Medulla oblongata (tissue), 1 donor: Measurements from ENCODE around the gene TNFAIP1.
"Not testable (repeated sequence)": the region's sequence is repeated elsewhere in the genome, so short reads cannot be mapped to it uniquely, and the experiment has no call there.

Source experiments
- DNase-seq: peaks from one replicate; pipeline ENCODE4 v3.0.0-alpha.2; 2015; ENCODE audit errors: extremely low spot score

TNFAIP1 gene

DNA sequence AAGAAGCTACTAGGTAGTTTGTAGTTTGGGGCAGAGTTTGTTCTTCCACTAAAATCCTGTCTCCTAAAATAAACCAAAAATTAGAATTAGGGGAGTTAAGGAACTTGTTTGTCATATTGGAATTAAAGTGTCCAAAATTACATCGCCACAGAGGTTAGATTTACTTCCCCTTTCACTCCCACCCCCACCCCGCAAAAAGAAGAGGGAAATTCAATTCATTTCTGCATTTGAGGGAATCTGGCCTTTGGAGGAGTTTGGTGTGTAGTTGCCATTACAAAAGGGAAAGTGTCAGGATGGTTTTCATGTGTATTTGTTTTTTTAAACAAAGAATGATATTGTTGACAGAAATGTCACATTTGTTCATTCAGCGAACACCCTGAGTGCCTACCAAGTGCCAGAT, 10.8 kb upstream of the TNFAIP1 start:
- DNase-seq: peak; percentile 10

DNA sequence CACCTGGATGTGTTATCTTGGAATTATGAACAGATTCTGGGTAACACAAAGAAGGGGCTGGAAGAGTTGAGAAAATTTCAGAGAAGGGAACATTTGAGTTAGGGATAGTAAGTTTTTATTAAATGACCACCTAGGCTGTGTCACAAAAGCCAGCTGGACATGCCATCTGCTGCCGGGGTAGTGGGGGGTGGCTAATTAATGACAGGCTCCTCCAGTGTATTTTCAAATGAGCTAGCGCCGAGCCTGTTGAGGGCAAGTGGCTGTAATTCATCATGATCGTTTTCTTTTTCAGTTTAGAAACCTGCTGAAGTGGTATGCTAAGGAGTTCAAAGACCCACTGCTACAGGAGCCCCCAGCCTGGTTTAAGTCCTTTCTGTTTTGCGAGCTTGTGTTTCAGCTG, 10.3 kb upstream of the TNFAIP1 start:
- DNase-seq: no peak

DNA sequence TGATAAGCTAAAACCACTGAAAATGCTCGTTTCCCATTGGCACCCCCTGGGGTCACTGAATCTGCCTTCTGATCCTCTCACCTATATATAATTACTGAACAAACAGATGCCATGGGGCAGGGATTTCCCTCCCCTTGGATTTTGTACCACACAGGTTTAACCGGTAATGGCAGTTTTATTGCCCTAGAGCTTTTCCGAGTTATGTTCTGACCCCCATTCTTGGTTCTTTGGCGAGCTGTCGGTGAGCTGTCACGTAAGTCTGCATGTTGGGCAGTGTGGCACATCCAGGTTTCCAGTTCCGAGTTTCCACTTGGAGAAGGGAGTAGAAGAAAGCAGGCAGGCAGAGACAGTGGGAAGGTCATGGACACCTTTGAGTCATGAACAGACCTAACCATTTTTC, 9.4 kb upstream of the TNFAIP1 start:
- DNase-seq: no peak

DNA sequence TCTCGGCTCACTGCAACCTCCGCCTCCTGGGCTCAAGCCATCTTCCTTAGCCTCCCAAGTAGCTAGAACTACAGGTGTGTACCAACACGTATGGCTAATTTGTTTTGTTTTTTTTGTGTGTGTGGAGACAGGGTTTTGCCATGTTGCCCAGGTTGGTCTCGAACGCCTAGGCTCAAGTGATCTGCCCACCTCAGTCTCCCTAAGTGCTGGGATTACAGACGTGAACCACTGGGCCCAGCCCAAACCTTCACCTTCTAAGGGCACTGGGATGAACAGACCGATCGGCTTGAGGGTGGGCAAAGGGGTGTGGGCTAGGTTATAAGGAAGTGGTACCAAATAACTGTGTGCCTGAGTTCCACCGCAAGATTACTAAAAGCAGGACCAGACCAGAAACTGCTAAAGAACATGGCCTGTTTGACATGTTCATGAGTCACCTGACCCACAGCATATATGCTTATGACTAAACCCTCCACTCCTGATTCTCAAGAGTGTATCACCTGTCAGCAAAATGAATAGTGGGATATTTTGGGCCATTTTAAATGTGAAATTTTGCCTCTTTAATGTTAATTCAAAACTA, 8.4 kb upstream of the TNFAIP1 start:
- DNase-seq: no peak

DNA sequence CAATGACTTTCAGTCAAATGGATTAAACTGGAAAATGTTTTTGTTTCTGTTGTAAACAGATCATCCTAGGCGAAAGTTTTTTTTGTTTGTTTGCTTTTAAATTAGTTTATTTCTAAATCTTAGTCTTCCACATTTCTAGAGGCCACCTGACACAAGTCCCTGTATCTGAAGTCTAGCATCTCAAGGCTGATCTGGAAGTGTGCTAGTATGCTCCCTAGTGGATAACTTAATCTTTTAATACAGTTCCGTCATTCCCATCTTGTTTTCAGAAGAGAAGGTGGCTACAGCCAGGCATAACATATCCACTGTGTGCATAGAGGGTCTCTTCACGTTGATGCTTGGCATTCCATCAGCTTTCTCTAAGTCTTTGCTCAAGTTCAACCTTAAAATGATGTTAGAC, 7.9 kb upstream of the TNFAIP1 start:
- no peak for DNase-seq

DNA sequence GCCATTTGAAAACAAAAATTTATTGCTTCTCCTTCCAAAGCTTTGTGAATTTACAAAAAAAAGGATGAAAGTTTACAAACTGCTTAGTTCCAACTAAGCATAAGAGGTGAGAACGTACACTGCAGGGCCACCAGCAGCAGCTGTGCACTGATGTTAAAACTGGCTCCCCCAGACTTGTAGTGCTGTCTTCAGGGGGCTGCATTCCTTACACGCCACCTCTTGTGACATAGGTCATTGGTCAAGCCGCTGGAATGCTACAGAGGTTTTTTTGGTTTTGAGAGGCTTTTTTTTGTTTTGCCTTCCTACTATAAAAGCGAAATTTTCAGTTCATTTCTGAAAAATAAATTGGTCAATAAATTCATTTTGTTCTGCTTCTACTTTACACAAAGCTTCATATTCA, 7.2 kb upstream of the TNFAIP1 start:
- no peak for DNase-seq

DNA sequence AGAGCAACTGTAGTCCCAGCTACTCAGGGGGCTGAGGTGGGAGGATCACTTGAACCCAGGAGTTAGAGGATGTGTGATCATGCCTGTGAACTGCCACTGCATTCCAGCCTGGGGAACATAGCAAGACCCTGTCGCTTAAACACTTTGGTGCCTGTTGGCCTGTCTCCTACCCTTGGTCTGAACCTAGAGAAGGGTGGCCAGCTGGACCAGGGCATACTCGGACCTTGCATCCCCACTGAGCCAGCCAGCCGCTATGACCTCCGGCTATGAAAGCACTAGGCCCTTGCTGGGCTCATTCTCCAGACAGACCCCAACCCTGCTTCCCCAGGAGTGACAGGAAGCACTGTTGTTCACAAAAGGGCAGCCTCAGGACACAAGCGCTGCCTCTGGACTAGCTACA, 4.9 kb upstream of the TNFAIP1 start:
- no peak for DNase-seq

DNA sequence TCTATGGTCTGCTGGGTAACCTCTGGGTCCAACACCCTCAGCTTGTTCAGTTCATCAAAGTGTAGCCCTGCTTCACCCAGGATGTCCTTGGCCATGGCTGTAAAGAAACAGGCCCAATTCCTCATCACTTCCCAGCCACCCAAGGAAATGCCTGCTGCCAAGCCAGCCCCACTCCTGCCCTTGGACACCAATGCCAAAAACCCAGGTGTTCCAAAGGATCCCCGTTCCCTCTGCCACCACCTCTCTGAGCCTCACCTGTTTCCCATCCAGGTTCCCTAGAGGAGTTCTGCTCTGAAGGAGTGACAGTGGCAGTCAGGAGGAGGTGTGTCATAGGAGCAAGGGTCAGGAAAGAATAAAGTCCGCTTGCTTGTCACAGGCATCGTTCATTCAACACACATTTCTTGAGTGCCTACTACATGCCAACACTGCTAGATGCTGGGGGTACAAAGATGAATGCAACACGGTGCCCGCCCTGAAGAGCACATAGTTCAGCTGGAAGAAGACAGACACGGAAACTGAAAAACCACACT, 3.6 kb upstream of the TNFAIP1 start:
- DNase-seq: no peak

DNA sequence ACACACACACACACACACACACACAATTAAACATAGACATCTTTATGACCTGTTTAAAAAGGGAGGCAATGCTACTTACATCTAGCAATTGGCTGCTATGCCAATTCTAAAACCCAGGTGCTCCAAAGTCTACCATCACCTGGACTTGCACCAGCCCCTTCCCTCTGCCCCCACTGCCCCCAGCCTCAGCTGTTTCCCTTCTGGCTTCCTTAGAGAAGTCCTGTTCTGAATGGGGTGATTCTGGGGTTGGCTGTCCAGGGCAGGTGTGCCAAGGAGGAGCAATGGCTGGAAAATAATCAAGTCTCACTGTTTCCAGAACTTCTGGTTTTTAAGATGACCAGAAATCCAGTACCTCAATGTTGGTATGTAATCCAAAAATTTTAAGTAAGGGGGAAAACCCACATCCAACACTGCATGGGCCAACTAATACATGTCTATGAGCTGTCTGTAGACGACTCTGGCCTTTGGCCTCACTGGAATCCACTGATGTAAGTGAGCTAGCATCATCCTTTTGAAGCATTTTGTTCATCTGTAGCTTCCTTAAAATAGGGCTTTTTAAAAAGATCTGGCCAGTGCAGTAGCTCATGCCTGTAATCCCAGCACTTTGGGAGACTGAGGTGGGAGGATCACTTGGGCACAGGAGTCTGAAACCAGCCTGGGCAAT, 2.3 kb upstream of the TNFAIP1 start:
- DNase-seq: no peak

DNA sequence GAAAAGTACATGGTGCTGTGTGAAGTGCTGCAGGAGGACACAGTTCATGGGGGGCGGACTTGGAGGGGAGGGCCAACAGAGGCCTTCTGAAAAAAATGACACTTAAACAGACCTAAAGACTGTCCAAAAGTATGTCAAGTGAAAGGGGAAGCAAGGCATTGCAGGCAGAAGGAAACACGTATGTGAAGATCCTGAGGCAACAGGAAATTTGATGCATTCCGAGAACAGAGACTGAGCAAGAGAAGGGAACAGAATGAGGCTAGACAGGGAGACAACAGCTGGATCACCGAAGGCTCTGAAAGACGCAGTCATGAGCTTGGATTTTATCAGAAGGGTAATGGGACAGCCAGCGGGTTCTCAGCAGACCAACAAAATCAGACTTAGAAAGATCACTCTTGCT, 1.4 kb upstream of the TNFAIP1 start:
- DNase-seq: peak; percentile 15

DNA sequence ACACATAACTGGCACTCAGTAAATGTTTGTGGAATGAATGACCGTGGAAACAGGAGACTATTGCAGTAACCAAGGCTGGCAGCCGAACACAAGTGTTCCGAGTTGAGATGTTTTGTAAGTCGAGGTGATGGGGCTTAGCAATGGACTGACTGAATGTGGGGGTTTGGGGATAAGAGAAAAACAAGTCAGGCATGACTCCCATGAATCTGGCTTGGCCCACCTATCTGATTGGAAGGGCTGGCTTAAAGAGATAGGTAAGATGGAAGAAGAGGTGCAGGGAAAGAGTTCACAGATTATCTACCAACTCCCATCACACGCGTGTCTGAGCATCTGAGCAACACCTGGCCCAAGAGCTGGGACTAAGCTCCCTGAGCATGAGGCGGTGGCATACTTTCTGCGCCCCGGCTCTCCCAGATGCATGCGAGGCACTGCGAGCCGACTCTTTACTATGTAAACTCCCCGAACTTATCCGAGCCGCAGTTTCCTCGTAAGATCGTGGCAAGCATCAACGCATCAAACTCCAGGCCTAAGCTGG, 828 bp upstream of the TNFAIP1 start:
- no peak for DNase-seq

DNA sequence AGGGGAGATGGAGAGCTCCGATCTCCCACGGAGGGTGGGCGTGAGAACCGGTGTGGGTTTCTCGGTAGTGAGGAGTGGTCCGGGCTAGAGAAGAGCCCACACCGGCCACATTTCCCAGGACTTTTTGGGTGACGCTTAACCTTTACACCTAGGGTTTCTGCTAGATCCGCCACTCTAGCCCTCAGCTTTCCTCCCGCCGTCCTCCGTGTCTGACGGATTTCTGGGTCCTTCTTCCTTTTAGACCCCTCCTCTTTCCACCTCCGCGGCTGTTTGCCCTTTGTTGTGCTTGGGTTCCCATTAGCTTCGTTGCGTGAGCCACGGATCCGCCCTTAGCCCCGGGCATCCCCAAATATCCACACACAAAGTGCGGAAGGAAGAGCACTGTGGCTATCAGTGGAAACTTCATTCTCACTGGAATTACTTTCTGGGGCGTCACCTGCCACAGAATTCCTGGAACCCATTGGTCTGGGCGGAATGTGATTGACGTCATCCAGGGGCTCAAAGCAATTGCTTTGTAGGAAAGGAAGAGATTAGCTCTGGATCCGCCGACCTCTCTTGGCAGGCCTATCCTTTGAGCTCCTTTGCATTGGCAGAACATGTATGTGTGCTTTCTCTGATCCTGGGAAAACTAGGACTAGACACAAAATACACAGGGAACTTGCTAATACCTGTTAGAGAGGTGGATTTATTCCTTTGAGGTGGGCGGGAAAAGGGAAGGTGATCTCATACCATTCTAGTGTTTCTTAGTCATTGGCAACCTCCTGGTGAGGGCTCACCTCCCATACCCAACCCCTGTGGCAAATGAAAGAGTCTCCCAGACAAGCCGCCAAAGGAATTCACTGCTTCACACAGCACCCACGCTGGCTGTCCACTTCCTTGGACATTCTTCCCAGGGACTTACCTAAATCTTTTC, 654 bp downstream of the TNFAIP1 start:
- DNase-seq: peak; percentile 36

DNA sequence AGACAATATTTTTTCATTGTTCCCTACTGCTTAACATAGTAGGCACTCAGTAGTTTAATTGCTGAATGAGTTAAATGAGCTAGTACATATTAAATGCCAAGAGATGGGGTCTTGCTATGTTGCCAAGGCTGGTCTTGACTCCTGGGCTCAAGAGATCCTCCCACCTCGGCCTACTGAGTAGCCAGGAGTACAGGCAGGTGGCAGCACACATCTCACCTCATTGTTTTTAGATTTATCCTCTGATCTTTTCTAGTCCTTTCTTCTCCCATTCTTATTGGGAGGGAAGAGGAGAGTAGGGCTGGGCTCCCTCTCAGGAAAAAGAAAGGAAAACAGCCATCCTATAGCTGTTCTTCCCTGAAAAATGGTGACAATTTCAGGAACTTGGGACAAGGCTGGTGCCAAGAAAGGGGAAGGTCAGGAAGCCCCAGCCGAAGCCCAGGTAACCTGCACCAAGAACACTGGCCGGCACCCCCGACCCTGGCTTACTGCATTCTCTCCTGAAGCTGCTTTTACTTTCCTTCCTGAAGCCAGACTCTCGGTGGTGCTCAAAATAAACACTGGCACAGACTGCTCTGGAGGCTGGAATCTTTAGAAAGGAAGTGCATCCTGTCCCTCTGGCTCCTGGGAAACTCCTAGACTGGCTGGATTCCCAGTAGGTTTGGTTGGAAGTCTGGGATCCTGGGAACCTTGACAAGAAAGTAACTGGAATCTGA, 2.7 kb downstream of the TNFAIP1 start:
- no peak for DNase-seq

DNA sequence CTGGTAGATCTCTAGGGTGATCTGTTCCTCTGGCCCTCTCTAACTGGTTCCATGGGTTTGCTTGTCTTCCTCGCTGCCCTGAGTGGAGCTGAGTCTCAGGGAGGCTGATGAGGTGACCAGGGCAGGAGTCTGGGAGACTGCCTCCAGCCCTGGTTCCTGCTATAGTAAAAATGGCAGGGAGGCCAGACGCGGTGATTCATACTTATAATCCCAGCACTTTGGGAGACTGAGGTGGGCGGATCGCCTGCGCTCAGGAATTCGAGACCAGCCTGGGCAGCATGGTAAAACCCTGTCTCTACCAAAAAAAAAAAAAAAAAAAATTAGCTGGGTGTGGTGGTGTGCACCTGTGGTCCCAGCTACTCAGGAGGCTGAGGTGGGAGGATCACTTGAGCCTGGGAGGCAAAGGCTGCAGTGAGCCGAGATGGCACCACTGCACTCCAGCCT, 3.2 kb downstream of the TNFAIP1 start:
- DNase-seq: not testable (repeated sequence)

DNA sequence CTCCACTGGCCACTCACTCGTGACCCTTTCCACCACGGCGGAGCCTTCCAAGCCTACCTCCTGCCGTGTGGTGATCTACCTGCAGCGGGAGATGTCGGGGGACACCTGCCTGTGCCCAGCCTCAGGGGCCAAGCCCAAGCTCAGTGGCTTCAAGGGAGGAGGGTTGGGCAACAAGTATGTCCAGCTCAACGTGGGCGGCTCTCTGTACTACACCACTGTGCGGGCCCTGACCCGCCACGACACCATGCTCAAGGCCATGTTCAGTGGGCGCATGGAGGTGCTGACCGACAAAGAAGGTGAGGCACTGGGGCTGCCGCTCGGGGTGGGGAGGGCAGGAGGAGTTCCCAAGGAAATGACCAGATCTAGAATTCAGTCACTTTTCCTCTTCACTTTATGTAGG, 3.9 kb downstream of the TNFAIP1 start:
- no peak for DNase-seq

DNA sequence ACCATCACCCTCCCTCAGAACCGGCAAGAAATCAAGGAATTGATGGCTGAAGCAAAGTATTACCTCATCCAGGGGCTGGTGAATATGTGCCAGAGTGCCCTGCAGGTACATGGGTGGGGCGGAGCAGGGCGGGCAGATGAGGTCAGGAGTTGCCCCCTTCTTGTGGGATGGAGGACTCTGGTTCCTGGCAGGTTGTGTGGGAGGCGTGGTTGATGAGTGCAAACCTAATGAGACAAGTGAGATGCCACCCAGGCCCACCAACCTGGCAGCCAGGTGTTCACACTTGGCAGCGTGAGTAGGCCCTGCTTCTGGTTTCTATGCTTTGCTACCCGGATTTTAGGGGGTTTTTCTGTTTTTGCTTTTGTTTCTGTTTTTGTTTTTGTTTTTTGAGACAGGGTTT, 4.8 kb downstream of the TNFAIP1 start:
- no peak for DNase-seq

DNA sequence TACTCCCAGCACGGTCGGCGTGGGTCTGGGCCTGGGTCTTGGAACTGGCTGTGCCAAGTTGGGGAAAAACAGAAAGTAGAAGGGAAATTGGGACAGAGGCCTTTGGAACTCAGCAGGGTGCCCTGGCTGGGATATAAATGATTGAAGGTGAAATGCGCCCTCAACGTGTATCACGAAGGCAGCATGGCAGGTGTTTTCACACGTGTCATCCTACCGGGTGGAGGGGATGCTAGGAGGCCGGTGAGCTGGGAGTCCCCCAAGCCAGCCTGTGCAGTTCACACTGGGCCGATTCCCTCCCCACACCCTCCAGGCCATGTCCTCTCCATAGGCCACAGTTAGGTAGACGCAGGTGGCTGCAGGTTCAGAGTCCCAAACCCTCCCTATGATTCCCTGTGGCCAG, 6.0 kb downstream of the TNFAIP1 start:
- no peak for DNase-seq

DNA sequence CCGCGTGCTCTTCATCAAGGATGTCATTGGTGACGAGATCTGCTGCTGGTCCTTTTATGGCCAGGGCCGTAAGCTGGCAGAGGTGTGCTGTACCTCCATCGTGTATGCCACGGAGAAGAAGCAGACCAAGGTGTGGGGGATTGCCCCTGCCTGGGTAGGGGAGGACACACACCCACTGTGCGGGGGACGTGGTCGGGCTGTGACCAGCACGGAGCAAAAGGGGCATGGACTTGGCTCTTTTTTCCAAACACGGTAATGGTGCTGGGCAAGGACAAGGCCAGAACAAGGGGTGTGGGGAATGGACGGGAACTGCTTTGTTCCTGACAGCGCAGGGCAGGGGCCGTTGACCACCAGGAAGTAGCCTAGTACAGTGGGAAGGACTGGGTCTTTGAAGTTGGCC, 6.8 kb downstream of the TNFAIP1 start:
- DNase-seq: no peak

DNA sequence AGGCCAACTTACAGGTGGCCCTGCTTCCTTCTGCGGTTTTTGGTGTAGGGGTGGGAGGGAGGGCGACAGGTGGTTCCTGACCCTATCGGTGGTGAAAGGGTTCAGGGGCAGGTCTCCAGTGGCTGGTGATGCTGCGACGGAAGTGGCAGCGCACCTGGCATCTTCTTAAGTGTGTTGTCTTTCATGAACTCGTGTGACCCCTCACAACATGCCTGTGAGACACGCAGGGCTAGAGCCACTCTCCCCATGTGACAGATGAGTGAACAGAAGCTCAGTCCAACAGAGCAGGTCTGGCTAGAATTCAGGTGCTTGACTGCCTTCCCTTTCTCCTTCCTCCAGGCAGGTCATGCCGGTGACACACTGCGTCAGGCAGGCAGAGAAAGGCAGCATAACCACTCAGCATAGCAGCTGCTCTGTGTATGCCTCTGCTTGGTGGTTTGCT, 8.0 kb downstream of the TNFAIP1 start:
- DNase-seq: no peak

DNA sequence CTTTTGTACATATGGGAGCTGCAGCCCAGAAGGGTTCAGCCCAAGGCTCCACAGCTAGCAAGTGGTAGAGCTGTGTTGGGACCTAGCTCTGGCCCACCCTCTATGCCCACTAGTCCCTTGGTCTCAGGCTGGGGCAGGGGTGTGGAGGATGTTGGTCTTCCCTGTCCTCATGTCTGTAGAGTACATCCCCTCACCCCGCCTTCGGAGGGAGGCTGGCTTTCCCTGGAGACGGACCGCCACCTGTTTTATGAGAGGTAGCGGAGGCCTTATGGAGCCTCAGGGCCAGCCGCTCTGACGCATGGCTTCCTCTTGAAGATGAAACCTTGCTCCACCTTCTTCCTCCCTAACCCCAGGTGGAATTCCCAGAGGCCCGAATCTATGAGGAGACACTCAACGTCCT, 8.4 kb downstream of the TNFAIP1 start:
- no peak for DNase-seq

DNA sequence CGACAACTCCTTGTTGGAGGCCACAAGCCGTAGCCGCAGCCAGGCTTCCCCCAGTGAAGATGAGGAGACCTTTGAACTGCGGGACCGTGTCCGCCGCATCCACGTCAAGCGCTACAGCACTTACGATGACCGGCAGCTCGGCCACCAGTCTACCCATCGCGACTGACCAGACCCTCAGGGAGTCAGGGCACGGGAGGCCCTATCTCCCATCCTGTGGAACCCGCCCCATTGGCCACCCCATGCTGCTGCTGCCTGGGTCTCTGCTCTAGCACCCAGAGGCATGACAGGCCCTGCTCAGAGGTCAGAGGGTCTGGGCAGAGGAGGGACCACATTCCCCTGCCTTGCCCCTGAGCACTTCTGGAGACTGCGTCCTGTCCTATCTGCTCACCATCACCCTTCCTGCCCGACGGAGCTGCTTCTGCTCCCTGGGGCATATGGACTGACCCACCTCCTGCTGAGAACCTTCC, 8.9 kb downstream of the TNFAIP1 start:
- no peak for DNase-seq
